Kidney epithelial cell (primary cell): ENCODE measurements around the gene ARL15. TPM values are rescaled to one million over a fixed set of nuclear protein-coding genes. Genes with fewer than 3 reads are reported as not detected.

Source experiments
- DNase-seq: peaks from one replicate; pipeline ENCODE4 v3.0.0-alpha.2; 2010; ENCODE audit warnings: low read depth
- H3K27me3 ChIP-seq: 2 replicates; pipeline ENCODE4 v1.6.0; 2011; ENCODE audit warnings: low read length; ENCODE audit not compliant: control insufficient read depth, insufficient read depth
- H3K36me3 ChIP-seq: 2 replicates; pipeline ENCODE4 v1.5.1; 2011; ENCODE audit warnings: low read length; ENCODE audit not compliant: control insufficient read depth, insufficient read depth
- H3K4me3 ChIP-seq: 2 replicates; pipeline ENCODE4 v1.5.1; 2011; ENCODE audit warnings: low read depth, mild to moderate bottlenecking, control low read depth, low read length
- CTCF ChIP-seq: IDR thresholded peaks from 2 replicates; pipeline ENCODE4 v1.5.1; 2011; ENCODE audit warnings: mild to moderate bottlenecking, moderate library complexity, low read length, control low read depth, inconsistent platforms; ENCODE audit not compliant: insufficient read depth, poor library complexity, severe bottlenecking
- total RNA-seq: library from RNA; depleted of rRNA; stranded (reverse); fragments of >200 nt; gene quantifications from 2 replicates; pipeline ENCODE4 v1.2.3, GENCODE V29; 2015

The ARL15 gene
- total RNA-seq, 1 donor from 2014 or later = 9.7 TPM

DNA sequence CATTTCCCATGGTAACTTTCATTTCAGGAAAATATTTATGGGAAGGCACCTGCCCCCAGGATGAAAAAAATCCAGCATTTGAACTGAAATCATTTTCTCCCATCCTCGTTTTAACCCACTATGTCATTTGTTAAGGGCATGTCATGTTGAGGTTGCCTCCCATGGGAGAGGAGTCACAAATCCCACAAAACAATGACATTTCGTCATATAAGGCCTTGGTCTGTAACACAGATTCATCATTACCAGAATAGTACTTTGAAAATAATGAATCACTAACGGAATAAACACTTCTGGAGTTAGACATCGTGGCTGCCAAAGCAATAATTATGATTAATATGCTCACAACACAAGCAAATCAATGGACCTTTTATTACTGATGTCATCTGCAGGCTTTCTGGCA lies 475.9 kb downstream of the ARL15 start:
- Histone ChIP-seq H3K36me3 (no peaks in the 10 kb centered on the region), H3K4me3 (no peak overlapping the region), H3K27me3 (no peaks in the 10 kb centered on the region)
- no peak for TF ChIP-seq CTCF
- no peak for DNase-seq

Other genes starting within 250 kb of the ARL15 start
- gene HSPB3, start 145.1 kb upstream of the ARL15 start, total RNA-seq = 0.50 TPM in 1 of 2 replicates, not detected in the other
- gene SNX18, start 207.2 kb upstream of the ARL15 start, total RNA-seq = 30.2 and 30.6 TPM in 2 replicates